GM18507 (cell line): ENCODE data around the gene GPR15.

ENCODE experiments used
- DNase-seq: peaks from one replicate; pipeline ENCODE4 v3.0.0; 2011; ENCODE audit warnings: low read depth; ENCODE audit not compliant: insufficient read length; ENCODE audit errors: extremely low spot score
- FAIRE-seq: peaks from 2 replicates; lab custom pipeline; 2011; peaks lifted over from hg19 to GRCh38; lab: Jason Lieb, UNC

The GPR15 gene

DNA sequence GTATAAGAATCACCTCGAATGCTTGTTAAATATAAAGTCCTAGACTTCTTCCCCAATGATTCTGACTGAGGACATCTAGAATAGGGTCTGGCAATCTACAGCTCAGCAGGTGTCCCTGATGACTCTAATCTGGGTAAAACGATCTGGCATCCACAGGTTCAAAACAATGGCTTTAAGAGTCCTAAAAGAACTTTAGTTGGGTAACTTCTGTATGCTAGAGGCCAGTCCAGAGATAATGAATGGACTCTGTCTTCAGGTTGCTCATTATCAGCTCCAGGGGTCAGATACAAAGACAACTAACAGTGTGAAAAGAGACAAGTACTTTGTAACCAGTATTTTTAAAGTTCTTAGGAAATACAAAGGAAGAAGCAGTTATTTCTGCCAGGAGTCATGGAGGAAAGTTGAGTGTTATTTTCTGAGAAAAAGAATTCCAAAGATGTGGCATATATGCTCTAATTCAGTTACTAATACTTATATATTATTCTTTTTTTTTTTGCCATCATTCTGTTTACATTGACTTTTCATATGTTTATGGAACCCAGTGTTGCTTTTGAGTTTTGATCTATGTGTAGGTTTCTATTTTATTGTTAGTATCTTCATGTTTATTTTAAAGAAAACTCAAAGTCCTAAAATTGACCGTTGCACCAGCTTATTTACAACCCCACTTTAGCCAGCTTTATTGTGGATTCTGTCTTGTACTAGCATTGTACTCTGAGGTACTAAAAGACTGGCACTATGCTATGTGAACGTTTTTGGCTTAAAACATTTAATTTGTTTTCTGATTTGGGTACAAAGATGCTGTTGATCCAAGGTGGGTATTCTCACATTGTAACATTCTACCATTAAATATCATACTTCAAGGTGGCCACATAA lies 3.1 kb upstream of the GPR15 start:
- peak; percentile 64 for FAIRE-seq
- DNase-seq: no peak

DNA sequence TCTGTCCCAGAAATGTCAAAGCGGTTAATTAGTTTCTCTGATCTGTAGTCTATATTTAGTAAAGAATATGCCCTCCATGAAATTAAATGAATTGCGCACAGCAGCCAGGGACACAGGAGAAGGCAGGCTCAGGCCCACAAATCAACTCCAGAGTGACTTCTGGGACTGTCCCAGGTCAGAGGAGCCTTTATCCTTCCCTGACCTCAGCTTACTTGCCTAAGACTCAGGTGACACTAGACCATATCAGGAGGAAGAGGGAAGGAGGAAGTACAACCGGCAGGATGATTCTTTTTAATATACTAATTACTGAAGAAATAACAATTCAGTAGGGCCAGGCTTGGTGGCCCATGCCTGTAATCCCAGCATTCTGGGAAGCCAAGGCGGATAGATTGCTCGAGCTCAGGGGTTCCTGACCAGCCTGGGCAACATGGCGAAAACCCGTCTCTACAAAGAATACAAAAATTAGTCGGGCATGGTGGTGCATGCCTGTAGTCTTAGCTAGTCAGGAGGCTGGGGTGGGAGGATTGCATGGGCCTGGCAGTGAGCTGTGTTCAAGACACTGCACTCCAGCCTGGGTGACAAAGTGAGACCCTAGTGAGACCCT lies 1.8 kb upstream of the GPR15 start:
- FAIRE-seq: no peak
- no peak for DNase-seq

DNA sequence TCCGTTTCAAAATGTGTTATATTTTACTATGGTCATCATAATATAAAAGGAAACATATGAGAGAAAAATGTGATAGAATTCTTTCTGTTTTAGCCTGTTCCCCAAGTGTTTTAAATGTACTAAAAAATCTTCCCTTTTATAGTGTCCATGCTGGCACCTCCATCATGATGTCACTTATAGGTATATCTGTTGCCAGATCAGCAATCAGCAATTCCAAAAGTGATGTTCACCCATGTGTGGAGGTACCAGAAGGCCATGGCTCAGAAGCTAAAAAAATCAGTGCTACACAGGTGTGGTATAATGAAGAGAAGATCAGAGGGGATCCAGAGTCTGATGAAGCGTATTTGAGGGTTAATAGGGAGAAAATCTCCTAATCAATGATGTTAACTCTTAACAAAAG lies 1.1 kb upstream of the GPR15 start:
- DNase-seq (no peak), FAIRE-seq (no peak)

DNA sequence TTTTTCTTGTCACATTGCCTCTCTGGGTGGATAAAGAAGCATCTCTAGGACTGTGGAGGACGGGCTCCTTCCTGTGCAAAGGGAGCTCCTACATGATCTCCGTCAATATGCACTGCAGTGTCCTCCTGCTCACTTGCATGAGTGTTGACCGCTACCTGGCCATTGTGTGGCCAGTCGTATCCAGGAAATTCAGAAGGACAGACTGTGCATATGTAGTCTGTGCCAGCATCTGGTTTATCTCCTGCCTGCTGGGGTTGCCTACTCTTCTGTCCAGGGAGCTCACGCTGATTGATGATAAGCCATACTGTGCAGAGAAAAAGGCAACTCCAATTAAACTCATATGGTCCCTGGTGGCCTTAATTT lies 478 bp downstream of the GPR15 start:
- FAIRE-seq (no peak), DNase-seq (no peak)

DNA sequence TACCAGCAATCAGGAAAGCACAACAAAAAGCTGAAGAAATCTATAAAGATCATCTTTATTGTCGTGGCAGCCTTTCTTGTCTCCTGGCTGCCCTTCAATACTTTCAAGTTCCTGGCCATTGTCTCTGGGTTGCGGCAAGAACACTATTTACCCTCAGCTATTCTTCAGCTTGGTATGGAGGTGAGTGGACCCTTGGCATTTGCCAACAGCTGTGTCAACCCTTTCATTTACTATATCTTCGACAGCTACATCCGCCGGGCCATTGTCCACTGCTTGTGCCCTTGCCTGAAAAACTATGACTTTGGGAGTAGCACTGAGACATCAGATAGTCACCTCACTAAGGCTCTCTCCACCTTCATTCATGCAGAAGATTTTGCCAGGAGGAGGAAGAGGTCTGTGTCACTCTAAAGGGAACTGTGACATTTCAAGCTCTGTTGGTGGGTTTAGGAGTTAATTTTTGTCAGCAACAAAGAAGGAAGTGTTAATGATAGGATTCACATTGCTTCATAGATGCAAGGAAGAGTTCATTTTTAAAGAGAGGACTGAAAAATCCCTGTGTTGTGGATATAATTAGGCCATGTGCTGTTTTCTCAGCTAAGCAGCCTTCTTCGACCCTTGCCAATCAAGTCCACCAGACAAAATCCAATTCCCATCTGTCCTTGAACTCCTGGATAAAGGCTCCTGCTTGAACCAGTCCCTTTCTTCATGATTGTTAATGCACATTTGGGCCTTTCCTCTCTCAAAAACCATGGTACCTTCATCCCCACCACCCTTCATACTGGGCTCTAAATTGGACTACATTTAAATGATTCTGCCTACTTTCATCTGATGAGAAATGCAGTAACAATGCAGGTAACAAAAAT lies 1.2 kb downstream of the GPR15 start:
- no peak for FAIRE-seq
- DNase-seq: no peak

DNA sequence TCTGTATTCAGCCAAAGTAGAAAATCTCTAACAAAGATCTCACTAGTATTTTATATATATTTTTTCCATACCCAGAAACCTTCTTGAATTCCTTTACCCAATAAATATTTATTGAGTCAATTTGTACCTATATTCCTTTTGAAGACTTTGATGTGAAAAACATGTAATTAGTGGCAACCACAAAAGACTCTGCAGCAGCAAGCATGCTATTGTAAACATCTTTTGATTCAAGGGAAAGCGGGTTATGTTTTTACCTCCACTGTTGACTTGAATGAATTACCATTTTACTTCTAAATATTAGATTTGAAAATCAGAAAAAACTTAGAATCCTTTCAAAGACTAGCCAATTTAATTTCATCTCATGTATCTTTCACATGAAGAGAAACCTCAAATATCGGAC lies 2.4 kb downstream of the GPR15 start:
- DNase-seq (no peak), FAIRE-seq (peak; percentile 57)

DNA sequence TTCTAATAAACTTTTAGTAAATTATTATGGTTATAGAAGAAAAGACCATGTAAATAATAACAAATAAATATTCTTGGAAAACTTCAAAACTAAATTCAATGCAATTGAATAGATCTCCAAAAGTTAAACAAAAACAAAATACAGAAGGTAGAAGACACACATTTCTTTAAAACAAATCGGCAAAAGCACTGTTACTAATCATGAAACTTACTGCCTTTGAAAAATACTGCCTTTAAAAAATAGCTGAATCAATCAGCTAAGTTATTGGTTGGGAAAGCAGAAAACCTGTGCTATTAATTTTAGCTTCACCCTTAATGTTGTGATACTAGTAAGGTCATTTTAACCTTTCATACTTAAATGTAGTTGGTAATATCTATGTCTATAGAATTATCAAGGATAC lies 3.0 kb downstream of the GPR15 start:
- FAIRE-seq (peak; percentile 33), DNase-seq (no peak)

DNA sequence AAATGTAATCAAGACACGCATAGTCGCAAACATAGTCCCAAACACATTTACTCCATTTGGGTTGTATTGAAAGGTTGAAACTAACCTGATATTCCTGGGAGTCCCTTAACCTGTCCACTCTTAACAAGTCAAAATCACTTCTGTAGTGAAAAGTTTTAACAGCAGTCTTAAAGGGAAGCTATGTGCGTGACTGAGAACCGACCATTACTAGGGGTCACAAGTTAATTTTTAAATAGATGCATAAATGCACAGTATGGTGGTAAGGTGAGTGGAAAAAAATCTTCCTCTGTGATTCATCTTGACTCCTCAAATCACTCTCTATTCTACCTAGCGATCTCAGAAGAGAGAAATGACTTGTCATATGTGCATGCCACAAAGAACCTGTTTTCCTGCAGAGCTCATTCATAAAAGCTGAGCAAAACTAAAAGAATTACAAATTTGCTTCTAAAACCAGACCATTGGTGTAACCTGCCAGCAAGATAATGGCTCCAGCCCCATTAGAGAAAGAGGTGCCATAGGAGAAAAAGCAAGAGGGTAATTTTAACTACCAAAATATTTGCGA lies 4.8 kb downstream of the GPR15 start:
- FAIRE-seq: peak; percentile 99

DNA sequence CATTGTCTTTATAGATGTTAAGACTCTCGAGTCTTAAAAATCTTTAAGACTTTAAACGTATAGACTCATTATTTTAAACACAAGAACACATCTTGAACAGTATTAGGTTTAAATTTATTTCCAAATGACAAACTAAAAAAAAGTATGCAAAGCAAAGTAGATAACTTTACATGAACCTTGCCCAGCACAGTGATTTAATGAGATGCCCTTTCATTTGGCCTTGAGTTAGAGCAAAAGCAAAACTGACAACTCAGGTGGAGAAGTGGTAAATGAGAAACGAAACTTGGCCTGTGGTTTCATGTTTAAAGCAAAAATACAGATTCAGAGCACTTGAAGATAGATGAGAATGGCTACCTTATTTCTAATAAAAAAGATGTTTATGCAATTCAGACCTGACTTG lies 8.6 kb downstream of the GPR15 start:
- DNase-seq (no peak), FAIRE-seq (peak; percentile 98)

More for the DNA sequence above, 4.8 kb downstream of the GPR15 start:
- DNase-seq: no peak

DNA sequence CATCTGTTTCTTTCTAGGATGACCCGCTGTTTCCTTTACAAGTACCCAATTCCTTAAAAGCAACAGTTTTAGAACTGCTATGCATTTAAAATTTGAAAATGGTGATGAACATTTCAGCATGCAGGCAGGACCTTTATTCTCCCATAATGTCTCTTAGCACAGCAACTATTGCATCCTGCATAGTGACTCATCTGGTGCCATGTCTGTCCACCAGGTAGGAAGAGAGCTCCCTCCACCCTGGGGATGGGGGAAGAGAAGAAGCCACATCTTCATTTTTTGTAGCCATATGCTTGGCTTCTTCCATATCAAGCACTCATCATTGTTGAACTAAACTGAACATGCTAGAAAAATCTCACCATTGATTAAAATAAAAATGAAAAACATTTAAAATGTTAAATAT lies 9.9 kb downstream of the GPR15 start:
- FAIRE-seq (peak; percentile 63), DNase-seq (no peak)

DNA sequence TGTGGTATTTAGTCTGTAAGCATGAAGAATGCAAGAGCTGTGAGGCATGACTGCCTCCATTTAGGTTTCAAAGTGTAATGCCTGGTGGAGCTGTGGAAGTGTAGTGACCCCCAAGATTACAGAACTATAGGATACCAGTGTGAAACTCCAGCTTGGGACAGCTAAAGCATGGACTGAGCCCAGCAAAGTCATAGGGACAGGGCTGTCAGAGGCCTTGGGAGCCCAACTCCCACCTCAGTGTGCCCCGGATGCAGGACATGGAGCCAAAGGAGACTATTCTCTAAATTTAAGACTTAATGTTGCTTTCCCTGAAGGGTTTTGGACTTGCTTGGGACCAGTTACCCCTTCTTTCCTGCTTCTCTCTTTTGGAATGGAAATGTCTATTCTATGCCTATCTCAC lies 10.8 kb downstream of the GPR15 start:
- no peak for DNase-seq
- no peak for FAIRE-seq

DNA sequence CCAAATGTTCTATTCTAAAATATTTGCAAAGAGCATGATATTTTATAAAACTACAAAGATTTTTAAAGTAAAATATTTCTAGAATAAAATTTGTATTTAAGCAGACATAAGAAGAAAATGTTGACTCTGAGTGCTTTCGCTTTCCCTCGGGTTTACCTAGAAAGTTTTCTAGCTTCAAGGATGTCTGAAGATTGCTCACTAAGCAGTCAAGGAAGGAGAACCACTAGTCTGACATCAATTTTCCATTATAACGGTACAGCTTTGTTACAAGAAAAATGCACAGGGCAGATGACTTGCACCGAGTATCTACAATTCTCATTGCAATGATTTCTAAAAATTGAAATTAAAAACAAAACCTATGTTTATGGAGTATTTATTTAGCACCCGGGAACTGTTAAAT lies 14.2 kb downstream of the GPR15 start:
- FAIRE-seq (peak; percentile 85), DNase-seq (no peak)

DNA sequence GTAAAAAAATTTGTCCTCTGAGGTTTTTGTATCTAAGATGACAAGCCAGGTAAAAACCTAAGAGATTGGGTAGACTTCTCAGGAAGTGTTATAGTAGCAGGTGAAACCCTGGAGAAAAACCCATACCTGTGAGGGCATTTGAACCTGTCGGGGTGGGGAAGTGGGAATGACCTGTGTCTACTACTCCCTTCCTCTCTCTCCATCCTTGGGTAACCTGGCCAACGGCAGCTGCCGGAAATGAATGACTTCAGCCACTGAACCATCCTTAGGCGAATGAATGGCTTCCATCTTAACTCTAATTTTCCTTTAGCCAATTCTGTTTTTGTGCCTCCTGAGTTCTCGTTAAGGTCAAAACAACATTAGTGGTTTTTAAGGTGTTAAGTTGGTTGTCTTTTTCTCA lies 16.8 kb downstream of the GPR15 start:
- DNase-seq (no peak), FAIRE-seq (peak; percentile 53)

DNA sequence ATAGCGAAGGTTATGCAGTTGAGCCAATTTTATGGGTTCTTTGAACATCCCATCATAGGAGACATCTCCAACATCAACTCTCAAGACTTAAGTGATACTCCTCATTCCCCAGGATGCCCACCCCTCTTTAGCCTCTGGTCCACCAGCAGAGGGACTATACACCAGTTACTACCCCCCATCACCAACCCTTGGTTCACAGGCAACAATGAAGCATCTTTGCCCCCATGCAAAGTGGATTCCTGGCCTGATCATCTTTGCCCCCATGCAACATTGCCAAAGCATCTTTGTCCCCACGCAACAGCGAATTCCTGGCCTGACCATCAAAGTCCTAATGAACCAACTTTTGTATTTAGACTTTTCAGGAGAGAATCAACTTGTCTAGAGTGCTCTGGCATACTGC lies 19.1 kb downstream of the GPR15 start:
- DNase-seq: no peak
- FAIRE-seq: no peak

DNA sequence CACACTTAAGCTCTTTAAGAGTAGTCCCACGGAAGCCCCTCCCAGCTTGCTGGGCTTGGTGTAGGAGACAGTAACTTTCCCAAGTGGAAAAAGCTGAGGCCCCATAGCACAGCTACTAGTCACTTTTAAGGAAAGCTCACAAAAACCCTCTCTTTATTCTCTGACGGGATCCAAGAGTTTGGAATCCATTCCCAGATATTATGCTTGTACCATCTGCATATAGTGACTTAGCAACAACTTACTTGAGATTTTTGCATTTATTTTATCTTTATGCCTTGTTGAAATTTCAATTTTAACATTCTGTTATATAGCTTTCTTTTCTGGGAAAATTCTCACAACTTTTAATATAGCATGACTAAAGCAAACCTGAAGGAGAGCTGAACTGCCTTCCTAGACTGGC lies 19.5 kb downstream of the GPR15 start:
- FAIRE-seq (no peak), DNase-seq (no peak)

DNA sequence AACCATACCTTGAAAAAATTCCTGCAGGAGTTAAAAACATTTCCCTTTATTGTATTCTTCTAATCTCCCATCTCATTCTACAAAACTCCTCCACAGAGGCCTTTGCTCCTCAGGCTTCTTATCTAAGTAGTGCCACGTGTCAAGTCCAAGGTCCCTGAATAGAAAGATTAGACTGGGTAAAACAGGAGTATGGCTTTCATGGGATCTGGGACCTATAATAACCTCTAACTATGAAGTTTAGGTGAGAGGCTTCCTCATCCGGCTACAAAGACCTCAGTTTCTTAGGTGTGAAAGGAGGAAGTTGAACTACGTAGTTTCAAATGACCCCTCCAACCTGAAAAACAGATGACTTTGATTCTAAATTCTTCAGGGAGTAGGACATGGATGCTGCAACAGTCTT lies 20.0 kb downstream of the GPR15 start:
- FAIRE-seq (peak; percentile 95), DNase-seq (no peak)

DNA sequence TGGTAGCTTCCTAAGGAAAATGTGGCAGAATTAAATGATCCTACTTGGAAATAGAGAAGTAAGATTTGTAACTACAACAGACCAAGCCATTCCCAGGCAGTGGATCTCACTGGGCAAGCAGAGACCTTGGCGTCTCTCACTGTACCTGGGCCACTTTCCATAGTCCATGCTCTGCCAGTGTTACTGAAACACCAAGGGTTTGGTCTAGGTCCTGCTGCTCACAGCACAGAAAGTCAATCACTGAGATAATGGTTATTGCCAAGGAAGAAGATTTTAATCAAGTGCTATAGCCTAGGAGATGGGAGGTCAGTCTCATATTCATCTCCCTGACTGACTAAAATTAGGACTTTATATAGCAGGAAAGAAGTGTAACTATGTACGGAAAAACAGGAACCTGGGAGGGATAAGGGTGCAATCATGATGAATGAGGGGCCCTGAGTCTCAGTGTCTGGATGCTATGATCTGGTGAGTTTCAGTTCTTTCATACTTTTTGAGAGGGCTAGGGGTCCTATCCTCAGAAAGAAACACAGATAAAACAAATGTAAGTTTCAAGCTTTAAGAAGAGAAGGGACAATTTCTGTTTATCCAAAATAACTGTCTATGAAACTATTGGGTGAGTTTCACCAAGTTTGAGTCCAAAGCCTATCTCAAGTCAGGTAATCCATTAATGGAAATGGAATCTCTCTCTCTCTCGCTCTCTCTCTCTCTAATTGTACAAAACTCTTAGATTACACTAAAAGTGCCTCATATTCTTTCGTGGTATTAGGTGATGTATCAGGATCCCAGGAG lies 20.6 kb downstream of the GPR15 start:
- DNase-seq (no peak), FAIRE-seq (no peak)

DNA sequence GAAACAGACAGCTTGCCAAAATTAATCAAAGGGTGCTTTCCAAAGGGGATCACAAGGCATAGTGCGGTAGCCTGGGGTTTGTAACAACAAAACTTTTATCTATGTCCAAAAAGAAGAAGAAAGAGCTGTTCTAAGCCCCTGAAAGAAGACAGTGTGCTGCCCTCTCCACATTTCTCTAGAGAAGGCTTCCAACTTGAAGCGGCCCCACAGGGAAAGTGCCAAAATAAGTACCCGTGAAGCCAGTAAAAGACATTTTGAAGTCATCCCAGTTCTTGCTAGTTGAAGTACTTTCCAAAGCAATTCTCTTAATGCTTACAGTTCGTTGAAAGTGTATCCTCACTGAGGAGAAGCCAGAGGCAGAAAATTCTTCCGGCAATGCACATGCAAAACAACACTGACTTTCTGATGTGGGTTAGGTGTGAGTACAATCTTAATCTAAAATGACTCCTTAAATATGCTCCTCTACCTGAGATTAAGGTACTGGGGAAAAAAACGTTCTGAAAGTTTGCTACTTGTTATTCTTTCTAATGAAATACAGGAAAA lies 21.3 kb downstream of the GPR15 start:
- no peak for FAIRE-seq

DNA sequence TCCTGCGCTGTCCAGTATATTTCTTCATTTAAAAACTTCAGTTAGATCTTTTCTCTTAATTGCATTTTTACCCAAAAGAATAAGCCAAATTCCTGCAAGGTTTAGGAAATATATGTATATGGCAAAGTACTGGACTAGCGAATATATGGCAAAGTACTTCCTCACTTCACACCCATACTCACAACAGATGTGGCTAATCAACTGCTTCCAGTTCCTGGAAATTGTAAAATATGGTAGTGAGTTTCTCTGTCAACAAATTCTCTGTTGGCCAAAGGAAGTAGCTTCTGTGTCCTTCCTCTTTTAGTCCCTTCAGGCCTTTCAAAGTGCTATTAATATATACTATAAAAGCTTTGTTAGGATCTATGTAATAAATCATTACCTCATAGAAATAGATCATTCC lies 22.0 kb downstream of the GPR15 start:
- FAIRE-seq (no peak), DNase-seq (no peak)

More for the DNA sequence above, 21.3 kb downstream of the GPR15 start:
- DNase-seq: no peak
